Keratinocyte (primary cell): ENCODE measurements around the gene ZSCAN5A. TPM values are rescaled to one million over a fixed set of nuclear protein-coding genes. Genes with fewer than 3 reads are reported as not detected.

ENCODE experiments used
- DNase-seq: peaks from one replicate; pipeline ENCODE4 v3.0.0-alpha.2; 2011; ENCODE audit warnings: low read depth, missing footprints, low spot score
- FAIRE-seq: peaks from 2 replicates; lab custom pipeline; 2011; peaks lifted over from hg19 to GRCh38; lab: Jason Lieb, UNC
- H2AFZ ChIP-seq: 2 replicates; pipeline ENCODE4 v1.6.0; 2012; ENCODE audit warnings: low read length, control low read depth, inconsistent platforms; ENCODE audit not compliant: control insufficient read depth
- H3K27ac ChIP-seq: 2 replicates; pipeline ENCODE4 v1.5.1; 2011; ENCODE audit warnings: low read length; ENCODE audit not compliant: control insufficient read depth, insufficient read depth
- H3K27me3 ChIP-seq: 3 replicates; pipeline ENCODE4 v1.6.0; 2011; ENCODE audit warnings: low read length; ENCODE audit not compliant: control insufficient read depth, insufficient read depth; ENCODE audit errors: extremely low read depth
- H3K36me3 ChIP-seq, 2 experiments: 2 replicates in 1 of 2; 3 replicates in 1 of 2; pipeline ENCODE4 v1.5.1; 2011; ENCODE audit warnings: low read length in 2 of 2, mild to moderate bottlenecking in 1 of 2; ENCODE audit not compliant: control insufficient read depth in 2 of 2, insufficient read depth in 2 of 2; ENCODE audit errors: extremely low read depth in 1 of 2
- H3K4me1 ChIP-seq: 3 replicates; pipeline ENCODE4 v1.5.1; 2011; ENCODE audit warnings: low read length; ENCODE audit not compliant: control insufficient read depth, insufficient read depth; ENCODE audit errors: extremely low read depth
- H3K4me2 ChIP-seq: 3 replicates; pipeline ENCODE4 v1.6.0; 2011; ENCODE audit warnings: low read depth, low read length; ENCODE audit not compliant: control insufficient read depth, insufficient read depth; ENCODE audit errors: extremely low read depth
- H3K4me3 ChIP-seq, 3 experiments: fragments of 200-600 bp in 1 of 3; sonication (generic) in 1 of 3; 2 replicates in 2 of 3; 3 replicates in 1 of 3; pipeline ENCODE4 v1.5.1; 2011 to 2016; ENCODE audit warnings: low read length in 3 of 3, mild to moderate bottlenecking in 3 of 3, control low read depth in 2 of 3, inconsistent platforms in 1 of 3, low read depth in 1 of 3, mixed read lengths in 1 of 3, mixed run types in 1 of 3, moderate library complexity in 1 of 3; ENCODE audit not compliant: control insufficient read depth in 2 of 3, insufficient read depth in 2 of 3; ENCODE audit errors: extremely low read depth in 1 of 3
- H3K79me2 ChIP-seq: 2 replicates; pipeline ENCODE4 v1.6.0; 2012; ENCODE audit warnings: low read length; ENCODE audit not compliant: control insufficient read depth, insufficient read depth
- H3K9ac ChIP-seq: 3 replicates; pipeline ENCODE4 v1.6.0; 2011; ENCODE audit warnings: low read length; ENCODE audit not compliant: control insufficient read depth, insufficient read depth; ENCODE audit errors: extremely low read depth
- H3K9me1 ChIP-seq: 3 replicates; pipeline ENCODE4 v1.6.0; 2011; ENCODE audit warnings: low read length; ENCODE audit not compliant: control insufficient read depth, insufficient read depth; ENCODE audit errors: extremely low read depth
- H3K9me3 ChIP-seq: 2 replicates; pipeline ENCODE4 v1.5.1; 2012; ENCODE audit warnings: low read depth, low read length; ENCODE audit not compliant: control insufficient read depth
- H4K20me1 ChIP-seq: 3 replicates; pipeline ENCODE4 v1.6.0; 2011; ENCODE audit warnings: low read length; ENCODE audit not compliant: control insufficient read depth, insufficient read depth; ENCODE audit errors: extremely low read depth
- EZH2 ChIP-seq: IDR thresholded peaks from one replicate; pipeline ENCODE4 v1.6.1; 2012; ENCODE audit warnings: inconsistent platforms, mild to moderate bottlenecking, low read length, moderate library complexity
- dilution Hi-C: fragments of 300-500 bp; cut with MboI; formaldehyde crosslinking; loops from one replicate; pipeline ENCODE4 v1.7.0; 2020; ENCODE audit warnings: low sequenced_read_pairs; ENCODE audit not compliant: extremely low pct_ligation_motif_present
- polyA plus RNA-seq, 5 experiments: library from polyadenylated mRNA; depleted of rRNA in 3 of 5; stranded (reverse) in 3 of 5; stranded (forward) in 1 of 5; unstranded in 1 of 5; fragments of >200 nt; gene quantifications; 1 replicate in 1 of 5; 2 replicates in 3 of 5; 3 replicates in 1 of 5; pipeline versions ENCODE4 v1.2.1 to v1.2.3, GENCODE V29; 2011 to 2012; ENCODE audit warnings: missing spikeins in 2 of 5, low read depth in 1 of 5, low replicate concordance in 1 of 5
- TF ChIP-seq, protein P1 (sequence below), 3 experiments: IDR thresholded peaks in 1 of 3; conservative IDR thresholded peaks in 1 of 3; optimal IDR thresholded peaks in 1 of 3; 2 replicates in 2 of 3; 3 replicates in 1 of 3; pipeline versions ENCODE3 to v1.5.1; 2011; ENCODE audit warnings: low read length in 3 of 3, mild to moderate bottlenecking in 3 of 3, moderate library complexity in 2 of 3, control low read depth in 1 of 3, inconsistent platforms in 1 of 3; ENCODE audit not compliant: insufficient read depth in 2 of 3; ENCODE audit errors: extremely low read depth in 1 of 3

Gene ZSCAN5A
- polyA plus RNA-seq, 1 donor (not counting 4 experiments of a cell fraction or from before 2014, with no cell fraction given): 6.1 TPM

DNA sequence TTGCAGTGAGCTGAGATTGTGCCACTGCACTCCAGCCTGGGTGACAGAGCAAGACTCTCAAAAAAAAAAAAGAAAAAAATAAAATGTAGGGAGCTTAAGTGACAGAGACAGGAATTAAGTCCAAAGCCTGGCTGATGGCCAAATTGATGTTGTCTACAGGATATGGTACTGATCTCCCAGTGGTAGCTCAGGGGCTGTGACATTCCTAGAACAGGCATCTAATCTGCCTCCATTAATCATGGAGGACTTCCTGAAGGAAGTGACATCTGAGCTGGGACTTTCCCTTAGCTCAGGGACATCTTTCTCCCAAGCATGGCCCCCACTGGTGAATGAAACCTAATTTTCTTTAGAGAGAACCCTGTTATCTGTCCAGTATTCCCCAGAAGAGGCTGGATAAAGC is 53.5 kb downstream of the ZSCAN5A start:
- Histone ChIP-seq H3K4me3 (no peak overlapping the region), H3K9me3 (no peaks in the 10 kb centered on the region), H3K9me1 (no peaks in the 10 kb centered on the region), H3K27me3 (no peaks in the 10 kb centered on the region), H4K20me1 (no peaks in the 10 kb centered on the region), H3K36me3 (no peaks in the 10 kb centered on the region), H3K9ac (no peak overlapping the region), H3K4me1 (no peaks in the 10 kb centered on the region), H3K4me2 (no peak overlapping the region), H3K27ac (no peak overlapping the region), H2AFZ (no peak overlapping the region), H3K79me2 (no peaks in the 10 kb centered on the region)
- TF ChIP-seq, protein P1, sequence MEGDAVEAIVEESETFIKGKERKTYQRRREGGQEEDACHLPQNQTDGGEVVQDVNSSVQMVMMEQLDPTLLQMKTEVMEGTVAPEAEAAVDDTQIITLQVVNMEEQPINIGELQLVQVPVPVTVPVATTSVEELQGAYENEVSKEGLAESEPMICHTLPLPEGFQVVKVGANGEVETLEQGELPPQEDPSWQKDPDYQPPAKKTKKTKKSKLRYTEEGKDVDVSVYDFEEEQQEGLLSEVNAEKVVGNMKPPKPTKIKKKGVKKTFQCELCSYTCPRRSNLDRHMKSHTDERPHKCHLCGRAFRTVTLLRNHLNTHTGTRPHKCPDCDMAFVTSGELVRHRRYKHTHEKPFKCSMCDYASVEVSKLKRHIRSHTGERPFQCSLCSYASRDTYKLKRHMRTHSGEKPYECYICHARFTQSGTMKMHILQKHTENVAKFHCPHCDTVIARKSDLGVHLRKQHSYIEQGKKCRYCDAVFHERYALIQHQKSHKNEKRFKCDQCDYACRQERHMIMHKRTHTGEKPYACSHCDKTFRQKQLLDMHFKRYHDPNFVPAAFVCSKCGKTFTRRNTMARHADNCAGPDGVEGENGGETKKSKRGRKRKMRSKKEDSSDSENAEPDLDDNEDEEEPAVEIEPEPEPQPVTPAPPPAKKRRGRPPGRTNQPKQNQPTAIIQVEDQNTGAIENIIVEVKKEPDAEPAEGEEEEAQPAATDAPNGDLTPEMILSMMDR (optimal IDR thresholded peaks at IDR 0.05 in 1 of 3, IDR thresholded peaks at IDR 0.05 in 1 of 3, conservative IDR thresholded peaks at IDR 0.05 in 1 of 3; ENCODE audit: extremely low read depth in 1 of 3, insufficient read depth in 2 of 3, low read length in 3 of 3): no peak
- TF ChIP-seq EZH2: no peak
- FAIRE-seq (no peak), DNase-seq (no peak)
- dilution Hi-C loops: no loop called here

DNA sequence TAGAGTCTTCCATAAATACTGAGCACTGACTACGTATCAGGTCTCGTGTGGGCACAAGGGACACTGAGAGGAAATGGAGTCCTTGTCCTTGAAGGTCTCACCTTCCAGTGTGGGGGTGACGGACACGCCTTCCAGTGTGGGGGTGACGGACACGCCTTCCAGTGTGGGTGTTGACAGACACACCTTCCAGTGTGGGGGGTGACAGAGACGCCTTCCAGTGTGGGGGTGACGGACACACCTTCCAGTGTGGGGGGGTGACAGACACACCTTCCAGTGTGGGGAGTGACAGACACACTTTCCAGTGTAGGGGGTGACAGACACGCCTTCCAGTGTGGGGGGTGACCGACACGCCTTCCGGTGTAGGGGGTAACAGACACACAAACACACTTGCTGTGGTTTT is 56.4 kb downstream of the ZSCAN5A start:
- Histone ChIP-seq H3K27ac (no peak overlapping the region), H3K4me3 (no peak overlapping the region), H3K9ac (no peak overlapping the region), H3K36me3 (no peaks in the 10 kb centered on the region), H4K20me1 (no peaks in the 10 kb centered on the region), H3K4me2 (no peak overlapping the region), H3K9me1 (no peaks in the 10 kb centered on the region), H2AFZ (no peak overlapping the region), H3K4me1 (no peaks in the 10 kb centered on the region), H3K79me2 (no peaks in the 10 kb centered on the region), H3K9me3 (no peaks in the 10 kb centered on the region), H3K27me3 (no peaks in the 10 kb centered on the region)
- dilution Hi-C loops: no loop called here
- FAIRE-seq: no peak
- TF ChIP-seq EZH2: no peak
- TF ChIP-seq, protein P1 (optimal IDR thresholded peaks at IDR 0.05 in 1 of 3, IDR thresholded peaks at IDR 0.05 in 1 of 3, conservative IDR thresholded peaks at IDR 0.05 in 1 of 3; ENCODE audit: extremely low read depth in 1 of 3, insufficient read depth in 2 of 3, low read length in 3 of 3): no peak
- DNase-seq: no peak
